ENCODE measurements around the gene CCHCR1. TPM values are rescaled to one million over a fixed set of nuclear protein-coding genes. Genes with fewer than 3 reads are reported as not detected.

CCHCR1 gene
- polyA plus RNA-seq, 2 of the 4 experiments (the other 2 are of a cell fraction), result 7.4 to 15.3 TPM

DNA sequence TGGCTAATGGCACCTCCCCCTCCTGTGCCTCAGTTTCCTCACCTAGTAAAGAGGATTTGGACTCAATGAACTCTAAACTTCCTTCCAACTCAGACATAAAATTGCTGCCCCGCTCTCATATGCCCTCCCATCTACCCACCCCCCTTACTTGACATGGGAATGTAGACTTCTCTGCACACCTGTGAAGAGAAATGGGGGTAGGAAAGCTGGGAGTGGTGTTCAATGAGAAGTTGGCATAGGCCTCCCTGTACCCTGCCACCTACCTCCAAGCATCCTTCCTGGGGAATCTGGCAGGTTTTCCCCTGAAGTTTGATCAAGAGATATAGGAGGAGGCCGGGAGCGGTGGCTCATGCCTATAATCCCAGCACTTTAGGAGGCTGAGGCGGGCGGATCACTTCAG lies 16.8 kb upstream of the CCHCR1 start:
- ATAC-seq (no peak), FAIRE-seq (no peak), DNase-seq (ENCODE audit: low read depth in 1 of 2, low spot score in 1 of 2) (no peak)
- H3K9me3 ChIP-seq, result no peaks in the 10 kb centered on the region
- 99% methylated on average over 5 of the region's 5 CpGs for WGBS (ENCODE audit: missing lambda C conversion rate)
- H3K4me2 ChIP-seq, result no peak overlapping the region
- no peak overlapping the region for H3K4me3 ChIP-seq
- no peak overlapping the region for H3K27ac ChIP-seq
- ChIA-PET CTCF (interaction anchor here (0.5 to 1.3 kb wide), 3 partner anchors 18 to 192 kb away, joined by 3 read pairs; no protein-coding TSS in a partner anchor), POLR2A (no interaction called here)
- H3K4me1 ChIP-seq, result peaks cover 14% of the 10 kb centered on the region
- TF ChIP-seq HDAC2 (IDR thresholded peaks at IDR 0.05) (no peak), CHD2 (IDR thresholded peaks at IDR 0.05; ENCODE audit: low read length, partially characterized antibody) (no peak), CBX8 (IDR thresholded peaks at IDR 0.05) (no peak), RFX5 (IDR thresholded peaks at IDR 0.05) (no peak), EHF (CRISPR knock-in tag; IDR thresholded peaks at IDR 0.05) (no peak), RNF2 (IDR thresholded peaks at IDR 0.05; ENCODE audit: borderline replicate concordance, low read depth) (no peak), HOXA7 (CRISPR knock-in tag; IDR thresholded peaks at IDR 0.05) (no peak), EP300 (IDR thresholded peaks at IDR 0.05) (no peak), POLR2AphosphoS2 (conservative IDR thresholded peaks at IDR 0.05; ENCODE audit: low read length) (no peak), FOSB (CRISPR knock-in tag; IDR thresholded peaks at IDR 0.05) (no peak), ESRRA (IDR thresholded peaks at IDR 0.05; ENCODE audit: borderline replicate concordance, low read length) (no peak), TP53 (CRISPR knock-in tag; IDR thresholded peaks at IDR 0.05) (no peak), JUNB (IDR thresholded peaks at IDR 0.05) (no peak), KDM5A (IDR thresholded peaks at IDR 0.05) (no peak)
- TF ChIP-seq, protein P1, sequence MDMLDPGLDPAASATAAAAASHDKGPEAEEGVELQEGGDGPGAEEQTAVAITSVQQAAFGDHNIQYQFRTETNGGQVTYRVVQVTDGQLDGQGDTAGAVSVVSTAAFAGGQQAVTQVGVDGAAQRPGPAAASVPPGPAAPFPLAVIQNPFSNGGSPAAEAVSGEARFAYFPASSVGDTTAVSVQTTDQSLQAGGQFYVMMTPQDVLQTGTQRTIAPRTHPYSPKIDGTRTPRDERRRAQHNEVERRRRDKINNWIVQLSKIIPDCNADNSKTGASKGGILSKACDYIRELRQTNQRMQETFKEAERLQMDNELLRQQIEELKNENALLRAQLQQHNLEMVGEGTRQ (IDR thresholded peaks at IDR 0.05), result no peak
- TF ChIP-seq, protein P2, sequence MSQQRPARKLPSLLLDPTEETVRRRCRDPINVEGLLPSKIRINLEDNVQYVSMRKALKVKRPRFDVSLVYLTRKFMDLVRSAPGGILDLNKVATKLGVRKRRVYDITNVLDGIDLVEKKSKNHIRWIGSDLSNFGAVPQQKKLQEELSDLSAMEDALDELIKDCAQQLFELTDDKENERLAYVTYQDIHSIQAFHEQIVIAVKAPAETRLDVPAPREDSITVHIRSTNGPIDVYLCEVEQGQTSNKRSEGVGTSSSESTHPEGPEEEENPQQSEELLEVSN (IDR thresholded peaks at IDR 0.05; ENCODE audit: borderline replicate concordance, low read depth), result no peak

DNA sequence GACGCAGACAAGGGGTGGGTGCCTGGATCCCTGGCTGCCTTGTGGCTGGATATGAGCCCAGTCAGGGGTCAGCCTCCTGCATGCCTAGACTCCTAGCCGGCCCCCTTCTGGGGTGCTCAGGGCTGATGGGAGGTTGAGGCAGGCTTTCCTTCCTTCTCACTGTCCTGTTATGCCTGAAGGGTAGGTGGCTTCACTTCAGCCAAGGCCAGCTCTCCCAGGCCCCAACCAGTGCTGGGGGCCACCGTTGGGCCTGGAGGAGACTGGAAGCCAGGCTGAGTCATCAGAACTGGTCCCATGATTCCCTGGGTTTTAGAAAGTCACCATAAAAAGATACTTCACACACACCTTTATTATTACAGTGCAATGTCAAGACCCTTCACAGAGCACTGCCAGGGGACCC lies 15.8 kb upstream of the CCHCR1 start:
- 41% methylated on average over 2 of the region's 3 CpGs for WGBS (ENCODE audit: missing lambda C conversion rate)
- TF ChIP-seq NFE2L2 (conservative IDR thresholded peaks at IDR 0.05; ENCODE audit: low read length) (no peak), NR3C1 (IDR thresholded peaks at IDR 0.05) (no peak), HOXA7 (CRISPR knock-in tag; IDR thresholded peaks at IDR 0.05) (no peak), FOSB (CRISPR knock-in tag; IDR thresholded peaks at IDR 0.05) (no peak), TP53 (CRISPR knock-in tag; IDR thresholded peaks at IDR 0.05) (no peak)
- TF ChIP-seq, protein P3, sequence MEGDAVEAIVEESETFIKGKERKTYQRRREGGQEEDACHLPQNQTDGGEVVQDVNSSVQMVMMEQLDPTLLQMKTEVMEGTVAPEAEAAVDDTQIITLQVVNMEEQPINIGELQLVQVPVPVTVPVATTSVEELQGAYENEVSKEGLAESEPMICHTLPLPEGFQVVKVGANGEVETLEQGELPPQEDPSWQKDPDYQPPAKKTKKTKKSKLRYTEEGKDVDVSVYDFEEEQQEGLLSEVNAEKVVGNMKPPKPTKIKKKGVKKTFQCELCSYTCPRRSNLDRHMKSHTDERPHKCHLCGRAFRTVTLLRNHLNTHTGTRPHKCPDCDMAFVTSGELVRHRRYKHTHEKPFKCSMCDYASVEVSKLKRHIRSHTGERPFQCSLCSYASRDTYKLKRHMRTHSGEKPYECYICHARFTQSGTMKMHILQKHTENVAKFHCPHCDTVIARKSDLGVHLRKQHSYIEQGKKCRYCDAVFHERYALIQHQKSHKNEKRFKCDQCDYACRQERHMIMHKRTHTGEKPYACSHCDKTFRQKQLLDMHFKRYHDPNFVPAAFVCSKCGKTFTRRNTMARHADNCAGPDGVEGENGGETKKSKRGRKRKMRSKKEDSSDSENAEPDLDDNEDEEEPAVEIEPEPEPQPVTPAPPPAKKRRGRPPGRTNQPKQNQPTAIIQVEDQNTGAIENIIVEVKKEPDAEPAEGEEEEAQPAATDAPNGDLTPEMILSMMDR (IDR thresholded peaks at IDR 0.05), result no peak
- TF ChIP-seq, protein P4, sequence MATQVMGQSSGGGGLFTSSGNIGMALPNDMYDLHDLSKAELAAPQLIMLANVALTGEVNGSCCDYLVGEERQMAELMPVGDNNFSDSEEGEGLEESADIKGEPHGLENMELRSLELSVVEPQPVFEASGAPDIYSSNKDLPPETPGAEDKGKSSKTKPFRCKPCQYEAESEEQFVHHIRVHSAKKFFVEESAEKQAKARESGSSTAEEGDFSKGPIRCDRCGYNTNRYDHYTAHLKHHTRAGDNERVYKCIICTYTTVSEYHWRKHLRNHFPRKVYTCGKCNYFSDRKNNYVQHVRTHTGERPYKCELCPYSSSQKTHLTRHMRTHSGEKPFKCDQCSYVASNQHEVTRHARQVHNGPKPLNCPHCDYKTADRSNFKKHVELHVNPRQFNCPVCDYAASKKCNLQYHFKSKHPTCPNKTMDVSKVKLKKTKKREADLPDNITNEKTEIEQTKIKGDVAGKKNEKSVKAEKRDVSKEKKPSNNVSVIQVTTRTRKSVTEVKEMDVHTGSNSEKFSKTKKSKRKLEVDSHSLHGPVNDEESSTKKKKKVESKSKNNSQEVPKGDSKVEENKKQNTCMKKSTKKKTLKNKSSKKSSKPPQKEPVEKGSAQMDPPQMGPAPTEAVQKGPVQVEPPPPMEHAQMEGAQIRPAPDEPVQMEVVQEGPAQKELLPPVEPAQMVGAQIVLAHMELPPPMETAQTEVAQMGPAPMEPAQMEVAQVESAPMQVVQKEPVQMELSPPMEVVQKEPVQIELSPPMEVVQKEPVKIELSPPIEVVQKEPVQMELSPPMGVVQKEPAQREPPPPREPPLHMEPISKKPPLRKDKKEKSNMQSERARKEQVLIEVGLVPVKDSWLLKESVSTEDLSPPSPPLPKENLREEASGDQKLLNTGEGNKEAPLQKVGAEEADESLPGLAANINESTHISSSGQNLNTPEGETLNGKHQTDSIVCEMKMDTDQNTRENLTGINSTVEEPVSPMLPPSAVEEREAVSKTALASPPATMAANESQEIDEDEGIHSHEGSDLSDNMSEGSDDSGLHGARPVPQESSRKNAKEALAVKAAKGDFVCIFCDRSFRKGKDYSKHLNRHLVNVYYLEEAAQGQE (IDR thresholded peaks at IDR 0.05), result no peak
- TF ChIP-seq, protein P5, sequence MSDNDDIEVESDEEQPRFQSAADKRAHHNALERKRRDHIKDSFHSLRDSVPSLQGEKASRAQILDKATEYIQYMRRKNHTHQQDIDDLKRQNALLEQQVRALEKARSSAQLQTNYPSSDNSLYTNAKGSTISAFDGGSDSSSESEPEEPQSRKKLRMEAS (IDR thresholded peaks at IDR 0.05), result no peak
- ChIA-PET CTCF (interaction anchor here (0.9 to 1.3 kb wide), 3 partner anchors 19 to 193 kb away, joined by 3 read pairs; no protein-coding TSS in a partner anchor), POLR2A (no interaction called here)
- FAIRE-seq (no peak), ATAC-seq (no peak), DNase-seq (ENCODE audit: low read depth in 1 of 2, low spot score in 1 of 2) (no peak)
- H3K4me1 ChIP-seq, result peaks cover 8% of the 10 kb centered on the region; the same call in 2 of the 3 replicates
- 0 out of 6 replicates have a peak overlapping the region, but pooled peaks of 1 of the 2 experiments have one; percentile 28 for H3K27ac ChIP-seq
- H3K9me3 ChIP-seq, result no peaks in the 10 kb centered on the region
- no peak overlapping the region for H3K4me3 ChIP-seq
- H3K4me2 ChIP-seq, result no peak overlapping the region
